Keratinocyte (primary cell): ENCODE data around the gene OAF. TPM values are rescaled to one million over a fixed set of nuclear protein-coding genes. Genes with fewer than 3 reads are reported as not detected.
A peak's percentile ranks its signal among the peaks of the same experiment; 100 is the strongest.

ENCODE experiments used
- DNase-seq: peaks from one replicate; pipeline ENCODE4 v3.0.0-alpha.2; 2011; ENCODE audit warnings: low read depth, missing footprints, low spot score
- FAIRE-seq: peaks from 2 replicates; lab custom pipeline; 2011; peaks lifted over from hg19 to GRCh38; lab: Jason Lieb, UNC
- H2AFZ ChIP-seq: 2 replicates; pipeline ENCODE4 v1.6.0; 2012; ENCODE audit warnings: low read length, control low read depth, inconsistent platforms; ENCODE audit not compliant: control insufficient read depth
- H3K27ac ChIP-seq: 2 replicates; pipeline ENCODE4 v1.5.1; 2011; ENCODE audit warnings: low read length; ENCODE audit not compliant: control insufficient read depth, insufficient read depth
- H3K27me3 ChIP-seq: 3 replicates; pipeline ENCODE4 v1.6.0; 2011; ENCODE audit warnings: low read length; ENCODE audit not compliant: control insufficient read depth, insufficient read depth; ENCODE audit errors: extremely low read depth
- H3K36me3 ChIP-seq, 2 experiments: 2 replicates in 1 of 2; 3 replicates in 1 of 2; pipeline ENCODE4 v1.5.1; 2011; ENCODE audit warnings: low read length in 2 of 2, mild to moderate bottlenecking in 1 of 2; ENCODE audit not compliant: control insufficient read depth in 2 of 2, insufficient read depth in 2 of 2; ENCODE audit errors: extremely low read depth in 1 of 2
- H3K4me1 ChIP-seq: 3 replicates; pipeline ENCODE4 v1.5.1; 2011; ENCODE audit warnings: low read length; ENCODE audit not compliant: control insufficient read depth, insufficient read depth; ENCODE audit errors: extremely low read depth
- H3K4me2 ChIP-seq: 3 replicates; pipeline ENCODE4 v1.6.0; 2011; ENCODE audit warnings: low read depth, low read length; ENCODE audit not compliant: control insufficient read depth, insufficient read depth; ENCODE audit errors: extremely low read depth
- H3K4me3 ChIP-seq, 3 experiments: fragments of 200-600 bp in 1 of 3; sonication (generic) in 1 of 3; 2 replicates in 2 of 3; 3 replicates in 1 of 3; pipeline ENCODE4 v1.5.1; 2011 to 2016; ENCODE audit warnings: low read length in 3 of 3, mild to moderate bottlenecking in 3 of 3, control low read depth in 2 of 3, inconsistent platforms in 1 of 3, low read depth in 1 of 3, mixed read lengths in 1 of 3, mixed run types in 1 of 3, moderate library complexity in 1 of 3; ENCODE audit not compliant: control insufficient read depth in 2 of 3, insufficient read depth in 2 of 3; ENCODE audit errors: extremely low read depth in 1 of 3
- H3K79me2 ChIP-seq: 2 replicates; pipeline ENCODE4 v1.6.0; 2012; ENCODE audit warnings: low read length; ENCODE audit not compliant: control insufficient read depth, insufficient read depth
- H3K9ac ChIP-seq: 3 replicates; pipeline ENCODE4 v1.6.0; 2011; ENCODE audit warnings: low read length; ENCODE audit not compliant: control insufficient read depth, insufficient read depth; ENCODE audit errors: extremely low read depth
- H3K9me1 ChIP-seq: 3 replicates; pipeline ENCODE4 v1.6.0; 2011; ENCODE audit warnings: low read length; ENCODE audit not compliant: control insufficient read depth, insufficient read depth; ENCODE audit errors: extremely low read depth
- H3K9me3 ChIP-seq: 2 replicates; pipeline ENCODE4 v1.5.1; 2012; ENCODE audit warnings: low read depth, low read length; ENCODE audit not compliant: control insufficient read depth
- H4K20me1 ChIP-seq: 3 replicates; pipeline ENCODE4 v1.6.0; 2011; ENCODE audit warnings: low read length; ENCODE audit not compliant: control insufficient read depth, insufficient read depth; ENCODE audit errors: extremely low read depth
- EZH2 ChIP-seq: IDR thresholded peaks from one replicate; pipeline ENCODE4 v1.6.1; 2012; ENCODE audit warnings: inconsistent platforms, mild to moderate bottlenecking, low read length, moderate library complexity
- dilution Hi-C: fragments of 300-500 bp; cut with MboI; formaldehyde crosslinking; loops from one replicate; pipeline ENCODE4 v1.7.0; 2020; ENCODE audit warnings: low sequenced_read_pairs; ENCODE audit not compliant: extremely low pct_ligation_motif_present
- polyA minus RNA-seq, 3 experiments: library from RNA; depleted of rRNA, polyadenylated mRNA; stranded (reverse); fragments of >200 nt; gene quantifications; 1 replicate in 1 of 3; 2 replicates in 1 of 3; 3 replicates in 1 of 3; pipeline ENCODE4 v1.2.3, GENCODE V29; 2011
- polyA plus RNA-seq, 5 experiments: library from polyadenylated mRNA; depleted of rRNA in 3 of 5; stranded (reverse) in 3 of 5; stranded (forward) in 1 of 5; unstranded in 1 of 5; fragments of >200 nt; gene quantifications; 1 replicate in 1 of 5; 2 replicates in 3 of 5; 3 replicates in 1 of 5; pipeline versions ENCODE4 v1.2.1 to v1.2.3, GENCODE V29; 2011 to 2012; ENCODE audit warnings: missing spikeins in 2 of 5, low read depth in 1 of 5, low replicate concordance in 1 of 5
- TF ChIP-seq, protein P1 (sequence below), 3 experiments: IDR thresholded peaks in 1 of 3; conservative IDR thresholded peaks in 1 of 3; optimal IDR thresholded peaks in 1 of 3; 2 replicates in 2 of 3; 3 replicates in 1 of 3; pipeline versions ENCODE3 to v1.5.1; 2011; ENCODE audit warnings: low read length in 3 of 3, mild to moderate bottlenecking in 3 of 3, moderate library complexity in 2 of 3, control low read depth in 1 of 3, inconsistent platforms in 1 of 3; ENCODE audit not compliant: insufficient read depth in 2 of 3; ENCODE audit errors: extremely low read depth in 1 of 3

The OAF gene
- polyA plus RNA-seq = 10.9 to 21.0 TPM (median 11.2 TPM) in 3 replicates
- polyA plus RNA-seq (2011; ENCODE audit: low read depth) = 1.9 TPM
- polyA plus RNA-seq (2011; cell fraction: cytosol; rRNA removed) = 8.5 and 15.4 TPM in 2 replicates
- polyA plus RNA-seq (2011; cell fraction: nucleus; rRNA removed) = 11.1 and 15.6 TPM in 2 replicates
- 7.5 and 10.9 TPM in 2 replicates for polyA plus RNA-seq (2012; ENCODE audit: low replicate concordance)
- 8.6 to 13.2 TPM (median 9.1 TPM) in 3 replicates for polyA minus RNA-seq
- 31.3 TPM for polyA minus RNA-seq (2011; cell fraction: cytosol; rRNA and poly(A)+ RNA removed)
- 8.5 and 10.3 TPM in 2 replicates for polyA minus RNA-seq (2011; cell fraction: nucleus; rRNA and poly(A)+ RNA removed)

DNA sequence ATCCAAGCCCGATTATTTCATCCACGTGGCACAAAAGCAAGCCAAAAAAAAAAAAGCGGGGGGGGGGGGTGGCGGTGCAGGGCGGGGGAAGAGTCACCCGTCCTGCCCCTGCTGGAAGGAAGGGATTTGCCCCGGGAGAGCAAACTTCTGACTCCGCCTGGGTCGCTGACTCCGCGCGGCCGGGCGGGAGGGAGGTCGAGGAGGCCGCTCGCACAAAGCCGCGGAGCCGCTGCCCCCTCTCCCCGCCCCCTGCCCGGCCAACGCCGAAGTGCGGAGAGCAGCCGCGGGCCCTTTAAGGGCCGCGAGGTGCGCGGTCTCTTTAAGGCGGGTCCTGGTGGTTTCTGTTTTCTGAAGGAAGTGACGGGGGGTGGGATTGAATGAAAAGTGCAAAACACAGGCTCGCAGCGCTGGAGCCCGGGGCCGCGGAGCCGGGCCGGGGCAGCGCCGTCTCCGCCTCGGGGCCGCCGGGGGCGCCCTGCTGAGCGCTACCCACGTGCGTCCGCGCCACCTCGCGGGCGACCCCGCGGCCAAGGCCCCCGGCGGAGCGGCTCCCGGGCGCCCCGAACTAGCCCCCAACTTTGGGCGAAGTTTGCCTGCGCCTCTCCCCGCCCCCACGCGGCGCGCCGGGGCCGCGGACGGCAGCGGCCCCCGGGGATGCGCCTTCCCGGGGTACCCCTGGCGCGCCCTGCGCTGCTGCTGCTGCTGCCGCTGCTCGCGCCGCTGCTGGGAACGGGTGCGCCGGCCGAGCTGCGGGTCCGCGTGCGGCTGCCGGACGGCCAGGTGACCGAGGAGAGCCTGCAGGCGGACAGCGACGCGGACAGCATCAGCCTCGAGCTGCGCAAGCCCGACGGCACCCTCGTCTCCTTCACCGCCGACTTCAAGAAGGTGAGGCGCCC lies at the start of gene OAF:
Gene OAF, plus strand, starts transcription at position 407 of the 896 bp plus-strand sequence. Its CDS starts 248 bp downstream, at position 655.
- H3K4me1 ChIP-seq = peaks cover 25% of the 10 kb centered on the region
- dilution Hi-C loops = no loop called here
- DNase-seq (no peak), FAIRE-seq (no peak)
- TF ChIP-seq EZH2 = no peak
- TF ChIP-seq, protein P1, sequence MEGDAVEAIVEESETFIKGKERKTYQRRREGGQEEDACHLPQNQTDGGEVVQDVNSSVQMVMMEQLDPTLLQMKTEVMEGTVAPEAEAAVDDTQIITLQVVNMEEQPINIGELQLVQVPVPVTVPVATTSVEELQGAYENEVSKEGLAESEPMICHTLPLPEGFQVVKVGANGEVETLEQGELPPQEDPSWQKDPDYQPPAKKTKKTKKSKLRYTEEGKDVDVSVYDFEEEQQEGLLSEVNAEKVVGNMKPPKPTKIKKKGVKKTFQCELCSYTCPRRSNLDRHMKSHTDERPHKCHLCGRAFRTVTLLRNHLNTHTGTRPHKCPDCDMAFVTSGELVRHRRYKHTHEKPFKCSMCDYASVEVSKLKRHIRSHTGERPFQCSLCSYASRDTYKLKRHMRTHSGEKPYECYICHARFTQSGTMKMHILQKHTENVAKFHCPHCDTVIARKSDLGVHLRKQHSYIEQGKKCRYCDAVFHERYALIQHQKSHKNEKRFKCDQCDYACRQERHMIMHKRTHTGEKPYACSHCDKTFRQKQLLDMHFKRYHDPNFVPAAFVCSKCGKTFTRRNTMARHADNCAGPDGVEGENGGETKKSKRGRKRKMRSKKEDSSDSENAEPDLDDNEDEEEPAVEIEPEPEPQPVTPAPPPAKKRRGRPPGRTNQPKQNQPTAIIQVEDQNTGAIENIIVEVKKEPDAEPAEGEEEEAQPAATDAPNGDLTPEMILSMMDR (optimal IDR thresholded peaks at IDR 0.05 in 1 of 3, IDR thresholded peaks at IDR 0.05 in 1 of 3, conservative IDR thresholded peaks at IDR 0.05 in 1 of 3; ENCODE audit: extremely low read depth in 1 of 3, insufficient read depth in 2 of 3, low read length in 3 of 3) = peak in 1 of 3 experiments; percentile 5
- H3K9ac ChIP-seq = peak within 1 kb of the TSS; percentile 84
- H3K9me1 ChIP-seq = no peaks in the 10 kb centered on the region
- H3K36me3 ChIP-seq = peaks cover 0 to 4% of the 10 kb centered on the region in 2 experiments
- H2AFZ ChIP-seq = peak within 1 kb of the TSS; percentile 91
- H4K20me1 ChIP-seq = no peaks in the 10 kb centered on the region
- no peaks in the 10 kb centered on the region for H3K27me3 ChIP-seq
- H3K9me3 ChIP-seq = no peaks in the 10 kb centered on the region
- H3K4me2 ChIP-seq = peak within 1 kb of the TSS; percentile 98
- H3K4me3 ChIP-seq = peak within 1 kb of the TSS; percentile 67 to 79 (median 78)
- H3K79me2 ChIP-seq = no peaks in the 10 kb centered on the region
- H3K27ac ChIP-seq = peak within 1 kb of the TSS; percentile 72

DNA sequence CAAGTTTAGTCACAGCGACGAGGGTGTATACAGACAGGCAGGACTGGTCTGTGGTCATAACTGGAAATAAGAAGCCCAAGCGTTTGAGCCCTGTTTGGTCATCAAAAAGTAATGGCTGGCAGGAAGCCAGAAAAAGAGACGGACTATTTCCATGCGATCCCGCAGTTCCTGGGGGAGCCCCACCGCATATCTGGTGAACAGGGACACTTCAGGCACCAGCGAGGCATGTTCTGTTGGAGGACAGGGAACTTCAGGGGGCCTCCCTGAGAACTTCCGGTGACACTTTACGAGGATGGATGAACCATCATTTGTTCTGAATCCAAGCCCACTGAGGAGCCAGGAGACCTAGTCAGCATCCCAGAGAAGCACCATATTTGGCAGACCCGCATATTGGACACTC lies 43.2 kb upstream of the OAF start:
- Histone ChIP-seq H3K4me3 (no peak overlapping the region), H3K4me2 (no peak overlapping the region), H3K27ac (no peak overlapping the region), H3K79me2 (no peaks in the 10 kb centered on the region), H3K36me3 (no peaks in the 10 kb centered on the region), H3K9ac (no peak overlapping the region), H3K4me1 (peaks cover 14% of the 10 kb centered on the region), H3K9me1 (no peaks in the 10 kb centered on the region), H2AFZ (no peak overlapping the region), H3K27me3 (peaks cover 10% of the 10 kb centered on the region), H3K9me3 (no peaks in the 10 kb centered on the region), H4K20me1 (no peaks in the 10 kb centered on the region)
- no peak for FAIRE-seq
- TF ChIP-seq EZH2 = no peak
- TF ChIP-seq, protein P1 (optimal IDR thresholded peaks at IDR 0.05 in 1 of 3, IDR thresholded peaks at IDR 0.05 in 1 of 3, conservative IDR thresholded peaks at IDR 0.05 in 1 of 3; ENCODE audit: extremely low read depth in 1 of 3, insufficient read depth in 2 of 3, low read length in 3 of 3) = no peak
- DNase-seq = no peak
- dilution Hi-C loops = no loop called here
